GM19193 (cell line): ENCODE measurements around the gene LDAF1.

ENCODE experiments used
- POLR2A ChIP-seq: IDR thresholded peaks from 4 replicates; pipeline ENCODE4 v1.6.1; 2011; ENCODE audit not compliant: insufficient read depth, insufficient read length; ENCODE audit errors: extremely low read depth

Gene LDAF1

DNA sequence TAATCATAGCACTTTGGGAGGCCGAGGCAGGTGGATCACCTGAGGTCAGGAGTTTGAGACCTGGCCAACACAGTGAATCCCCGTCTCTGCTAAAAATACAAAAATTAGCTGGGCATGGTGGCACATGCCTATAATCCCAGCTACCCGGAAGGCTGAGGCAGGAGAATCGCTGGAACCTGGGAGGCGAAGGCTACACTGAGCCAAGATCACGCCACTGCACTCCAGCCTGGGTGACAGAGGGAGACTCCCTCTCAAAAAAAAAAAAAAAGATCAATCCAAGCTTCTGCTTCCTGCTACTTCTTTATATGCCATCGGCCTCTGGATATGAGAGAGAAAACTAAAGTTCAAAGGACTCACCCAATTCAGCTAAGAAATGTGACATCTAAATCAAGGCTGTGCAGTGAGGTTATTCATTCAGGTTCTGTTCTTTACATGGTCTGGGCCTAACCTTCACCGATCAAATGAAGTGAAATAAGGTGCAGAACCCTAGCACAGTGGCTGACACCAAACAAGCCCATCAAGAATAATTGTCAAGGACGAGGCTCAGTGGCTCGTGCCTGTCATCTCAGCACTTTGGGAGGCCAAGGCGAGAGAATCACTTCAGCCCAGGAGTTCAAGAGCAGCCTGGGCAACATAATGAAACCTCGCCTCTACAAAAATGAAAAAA lies 27.3 kb downstream of the LDAF1 start:
- no peak for TF ChIP-seq POLR2A

DNA sequence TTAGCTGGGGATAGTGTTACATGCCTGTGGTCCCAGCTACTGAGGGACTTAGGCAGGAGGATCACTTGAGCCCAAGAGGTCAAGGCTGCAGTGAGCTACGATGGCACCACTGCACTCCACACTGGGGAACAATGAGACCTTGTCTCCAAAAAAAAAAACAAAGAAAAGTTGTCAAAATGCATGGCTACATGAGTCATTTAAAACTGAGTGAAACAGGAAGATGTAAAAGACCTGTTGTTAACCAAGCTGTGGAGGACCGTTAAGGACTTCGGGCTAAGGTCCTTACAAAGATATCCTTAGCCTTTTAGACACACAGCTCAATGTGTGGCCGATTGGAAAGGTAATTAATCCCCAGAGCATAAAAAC lies 27.8 kb downstream of the LDAF1 start:
- no peak for TF ChIP-seq POLR2A

DNA sequence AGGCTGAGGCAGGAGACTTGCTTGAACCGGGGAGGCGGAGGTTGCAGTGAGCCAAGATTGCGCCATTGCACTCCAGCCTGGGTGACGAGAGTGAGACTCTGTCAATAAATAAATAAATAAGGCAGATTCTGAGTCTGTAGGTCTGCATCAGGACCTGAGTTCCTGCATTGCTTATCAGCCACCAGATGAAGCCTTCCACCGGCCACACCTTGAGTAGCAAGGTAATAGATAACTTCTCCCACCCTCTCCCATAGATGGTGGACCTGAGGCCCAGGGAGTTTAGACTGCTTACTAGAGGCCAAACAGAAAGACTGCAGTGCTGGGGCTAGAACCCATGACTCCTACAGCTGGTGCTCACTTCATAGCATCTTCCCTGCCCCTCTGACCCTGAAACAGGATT lies 30.8 kb downstream of the LDAF1 start:
- no peak for TF ChIP-seq POLR2A

DNA sequence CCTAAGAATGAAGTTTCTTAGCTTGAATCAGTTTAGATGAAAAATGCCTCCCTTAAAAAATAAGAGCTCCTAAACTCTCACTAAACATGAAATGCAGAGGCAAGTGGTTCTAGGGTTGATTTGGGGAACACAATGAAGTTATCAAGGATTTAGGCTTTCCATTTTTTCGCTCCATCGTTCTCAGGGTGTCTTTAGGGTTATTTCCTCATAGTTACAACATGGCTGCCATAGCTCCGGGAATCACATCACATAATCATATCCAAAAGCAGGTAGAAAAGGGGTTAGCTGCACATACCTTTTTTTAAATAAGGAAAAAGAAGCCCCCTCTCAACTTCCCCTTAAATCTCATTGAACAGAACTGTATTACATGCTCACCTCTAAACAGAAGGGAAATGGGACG lies 31.5 kb downstream of the LDAF1 start:
- TF ChIP-seq POLR2A = no peak

DNA sequence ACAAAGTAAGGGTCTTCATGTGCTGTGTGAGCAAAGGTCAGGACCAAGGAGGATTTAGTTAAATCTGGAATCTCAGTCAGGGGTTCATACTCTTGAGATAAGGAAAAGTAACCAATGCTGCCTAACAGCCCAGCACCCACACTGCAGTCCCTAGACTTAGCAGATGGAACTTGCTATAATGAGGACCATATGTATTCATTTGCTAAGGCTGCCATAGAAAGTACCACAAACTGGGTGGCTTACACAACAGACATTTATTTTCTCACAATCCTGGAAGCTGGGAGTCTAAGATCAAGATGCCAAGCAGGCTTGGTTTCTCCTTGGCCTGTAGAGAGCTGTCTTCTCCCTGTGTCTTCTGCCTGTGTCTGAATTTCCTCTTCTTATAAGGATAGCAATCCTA lies 32.1 kb downstream of the LDAF1 start:
- no peak for TF ChIP-seq POLR2A

DNA sequence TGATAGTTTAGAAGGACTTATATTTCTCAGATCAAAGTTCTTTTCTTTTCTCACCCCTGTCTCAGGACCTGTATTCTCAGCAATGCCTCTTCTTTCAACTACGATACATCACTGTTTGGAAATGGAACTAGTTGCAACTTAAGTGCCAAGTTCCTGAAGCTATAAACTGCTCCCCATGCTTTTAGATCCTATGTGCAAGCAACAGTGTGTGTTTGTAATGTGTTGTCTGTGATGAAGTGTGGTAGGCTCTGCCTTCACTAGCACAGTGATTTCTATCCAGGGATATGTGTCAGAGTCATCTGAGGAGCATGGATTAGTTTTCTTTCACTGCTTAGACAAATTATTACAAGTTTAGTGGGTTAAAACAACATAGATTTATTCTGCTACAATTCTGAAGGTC lies 34.5 kb downstream of the LDAF1 start:
- no peak for TF ChIP-seq POLR2A

DNA sequence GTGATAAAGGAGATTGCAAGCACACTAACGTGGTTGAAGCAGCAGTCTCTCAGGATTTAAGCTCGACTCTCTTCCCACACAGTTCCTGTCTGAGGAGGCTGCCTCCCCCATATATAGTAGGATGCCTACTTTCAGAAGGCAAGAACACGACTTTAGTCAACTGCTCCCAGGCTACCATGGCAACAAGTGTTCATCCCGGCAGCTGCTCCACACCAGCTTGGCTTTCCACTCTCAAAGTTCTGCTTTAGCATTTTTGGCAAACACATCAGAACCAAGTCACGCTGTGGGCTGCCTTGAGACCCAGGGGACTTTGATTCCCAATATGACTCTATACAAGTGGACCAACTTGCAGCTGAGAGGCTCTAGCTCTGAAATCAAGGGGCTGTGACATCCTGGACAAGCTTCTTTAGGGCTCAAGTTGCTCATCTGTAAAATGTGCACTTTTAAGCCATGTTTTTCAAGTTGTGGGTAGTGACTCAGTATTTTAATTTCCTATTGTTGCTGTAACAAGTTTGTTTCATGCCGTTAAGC lies 36.4 kb downstream of the LDAF1 start:
- no peak for TF ChIP-seq POLR2A

DNA sequence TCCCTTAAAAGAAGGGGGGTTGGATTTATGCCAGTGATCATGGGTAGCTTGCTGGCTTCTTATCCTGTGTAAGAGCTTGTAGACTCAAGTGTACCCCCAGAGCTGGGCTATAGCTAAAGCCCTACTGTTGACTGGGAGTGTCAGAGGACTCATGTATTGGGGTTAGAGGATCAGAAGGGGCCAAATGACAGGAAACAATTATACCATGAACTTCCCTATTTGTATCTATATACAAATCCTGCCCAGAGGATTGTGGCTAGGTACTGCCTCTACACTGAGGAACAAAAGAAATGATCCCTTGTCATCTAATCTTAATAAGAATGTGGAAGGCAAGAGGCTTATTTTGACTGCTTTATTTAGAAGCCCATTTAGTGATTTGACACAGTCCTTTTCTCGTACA lies 38.6 kb downstream of the LDAF1 start:
- TF ChIP-seq POLR2A = no peak

DNA sequence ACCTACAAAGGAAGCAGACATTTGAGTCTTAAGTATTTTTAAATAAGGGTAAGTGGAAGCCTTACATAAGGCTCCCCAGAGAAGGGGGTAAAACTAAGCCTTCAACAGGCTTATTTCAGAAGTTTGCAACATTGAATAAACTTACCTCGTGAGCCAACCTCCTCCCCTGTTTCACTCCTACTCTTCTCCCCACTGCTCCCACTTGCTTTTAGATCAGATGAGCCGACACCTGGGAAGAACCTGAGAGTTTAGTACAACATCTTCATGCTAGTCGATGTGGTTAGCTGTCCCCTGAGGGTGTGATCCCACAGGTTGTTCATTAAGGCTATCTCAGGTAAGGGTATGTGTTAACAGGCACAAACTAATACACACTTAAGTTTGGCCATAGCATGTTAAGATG lies 39.1 kb downstream of the LDAF1 start:
- no peak for TF ChIP-seq POLR2A

DNA sequence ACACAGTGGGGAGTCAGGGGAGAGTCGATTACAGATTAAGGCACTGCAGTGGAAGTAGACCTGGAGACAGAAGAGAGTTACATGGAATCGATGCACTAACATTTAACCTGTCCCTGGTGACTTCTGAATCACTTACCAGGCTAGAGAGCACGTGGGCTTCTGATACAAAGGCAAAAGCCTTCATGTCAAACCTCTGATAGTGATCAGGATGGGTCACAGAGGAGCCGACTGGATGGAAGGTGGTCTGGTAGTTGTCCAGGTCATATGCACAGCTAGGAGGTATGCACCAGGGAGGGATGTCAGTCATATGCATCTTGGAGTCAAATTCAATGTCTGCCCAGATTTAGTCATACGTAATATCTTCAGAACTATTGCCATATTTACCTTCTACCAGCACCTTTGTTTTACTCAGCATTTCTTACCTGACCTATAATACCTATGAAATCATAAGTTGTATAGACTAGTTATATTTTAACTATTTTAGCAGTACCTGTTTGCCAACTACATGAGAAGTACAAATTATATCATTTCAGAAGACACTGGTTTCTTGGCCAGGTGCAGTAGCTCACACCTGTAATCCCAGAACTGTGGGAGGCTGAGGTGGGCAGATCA lies 41.2 kb downstream of the LDAF1 start:
- TF ChIP-seq POLR2A = no peak

DNA sequence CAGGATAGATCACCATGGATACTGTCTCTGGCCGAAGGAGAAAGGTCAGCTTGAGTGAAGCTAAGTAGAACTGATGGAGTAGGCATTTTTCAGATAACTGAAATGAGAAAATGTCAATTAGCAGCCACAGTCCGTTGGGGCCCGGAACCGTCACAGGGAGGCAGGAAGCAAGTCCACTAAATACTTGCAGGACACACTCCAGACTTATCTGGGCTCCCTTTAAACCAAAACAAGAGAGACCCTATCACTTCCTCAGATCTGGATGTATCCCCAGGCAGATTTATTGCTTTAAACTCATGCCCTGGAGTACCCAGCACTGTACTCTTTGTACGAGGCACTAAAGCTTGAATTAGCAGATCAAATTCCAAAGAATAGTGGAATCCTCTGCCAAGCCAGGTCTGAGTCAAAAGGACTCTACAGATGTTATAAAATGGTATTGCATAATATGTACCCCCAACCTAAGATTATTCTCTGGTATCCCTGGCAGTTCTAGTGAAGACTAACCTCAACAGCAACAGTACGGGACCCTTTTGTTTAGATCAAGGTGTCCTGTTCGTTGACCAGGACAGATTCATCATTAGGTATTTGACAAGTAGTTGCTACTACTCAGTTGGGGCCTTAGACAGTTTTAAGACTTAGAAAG lies 44.8 kb downstream of the LDAF1 start:
- TF ChIP-seq POLR2A = no peak

DNA sequence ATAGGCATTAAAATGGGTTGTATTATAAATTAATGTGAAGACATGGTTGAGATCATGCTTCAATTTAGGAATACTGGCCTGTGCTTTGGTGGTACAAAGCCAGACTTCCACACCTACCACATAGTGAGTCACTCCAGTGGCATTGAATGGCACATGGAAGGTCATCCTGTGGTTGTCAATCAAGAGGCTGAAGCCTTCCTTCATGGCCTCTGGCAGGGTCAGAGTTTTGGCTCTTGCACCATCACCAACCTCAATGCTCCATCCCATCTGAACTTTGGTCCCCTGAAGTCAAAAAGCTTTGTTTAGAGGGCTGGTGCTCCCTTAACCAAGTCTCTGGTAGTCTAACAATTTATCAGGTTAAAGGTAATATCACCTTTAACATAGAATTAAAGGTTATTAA lies 46.8 kb downstream of the LDAF1 start:
- no peak for TF ChIP-seq POLR2A

DNA sequence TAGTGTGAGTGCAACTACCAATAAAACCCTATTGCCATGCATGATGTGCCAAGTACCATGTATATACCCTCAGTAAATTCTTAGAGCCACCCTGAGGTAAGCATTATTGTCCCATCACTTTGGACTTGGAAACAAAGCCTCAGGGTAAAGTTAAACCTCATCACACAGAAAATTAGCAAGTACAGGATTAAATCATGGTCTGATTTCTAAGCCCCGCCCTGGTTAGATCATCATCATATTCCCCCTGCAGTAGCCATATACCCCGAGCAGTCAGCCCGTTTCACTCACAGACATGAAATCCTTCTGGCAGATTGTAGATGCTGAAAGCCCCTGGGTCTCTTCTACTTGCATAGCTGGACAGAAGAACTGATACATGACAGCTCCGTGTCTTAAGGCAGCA lies 48.1 kb downstream of the LDAF1 start:
- no peak for TF ChIP-seq POLR2A

DNA sequence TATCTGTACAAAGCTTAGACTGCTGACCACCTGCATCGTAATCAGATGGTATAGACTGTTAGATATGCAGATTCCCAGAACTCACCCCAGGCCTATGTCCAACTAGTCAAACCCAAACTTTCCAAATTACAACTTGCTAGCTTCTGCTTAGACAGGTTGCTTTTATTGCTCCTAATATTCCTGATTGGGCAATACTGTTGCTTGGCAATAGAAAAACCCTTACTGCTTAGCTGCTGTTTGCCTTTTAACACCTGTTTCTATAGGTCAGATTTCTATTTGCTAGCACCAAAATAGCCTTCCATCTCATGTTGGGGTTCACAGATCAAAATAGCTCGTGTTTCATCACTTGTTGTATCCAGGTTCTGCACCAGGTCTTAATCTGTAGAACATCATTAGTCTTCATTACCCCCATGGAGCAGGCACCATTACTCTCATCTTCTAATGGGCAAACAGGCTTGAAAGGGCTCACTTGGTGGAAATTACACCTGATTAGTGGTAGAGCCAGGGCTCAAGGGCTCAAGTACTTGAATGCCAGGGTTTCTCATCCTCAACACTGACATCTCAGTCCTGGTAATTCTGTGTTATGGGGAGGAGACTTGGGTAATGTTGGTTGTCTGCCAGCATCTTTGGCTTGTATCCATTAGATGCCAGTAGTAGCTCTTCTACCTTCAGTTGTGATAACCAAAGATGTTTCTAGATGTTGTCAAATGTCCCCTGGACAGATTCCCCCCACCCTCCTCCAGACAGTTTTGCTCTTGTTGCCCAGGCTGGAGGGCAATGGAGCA lies 50.2 kb downstream of the LDAF1 start:
- no peak for TF ChIP-seq POLR2A

DNA sequence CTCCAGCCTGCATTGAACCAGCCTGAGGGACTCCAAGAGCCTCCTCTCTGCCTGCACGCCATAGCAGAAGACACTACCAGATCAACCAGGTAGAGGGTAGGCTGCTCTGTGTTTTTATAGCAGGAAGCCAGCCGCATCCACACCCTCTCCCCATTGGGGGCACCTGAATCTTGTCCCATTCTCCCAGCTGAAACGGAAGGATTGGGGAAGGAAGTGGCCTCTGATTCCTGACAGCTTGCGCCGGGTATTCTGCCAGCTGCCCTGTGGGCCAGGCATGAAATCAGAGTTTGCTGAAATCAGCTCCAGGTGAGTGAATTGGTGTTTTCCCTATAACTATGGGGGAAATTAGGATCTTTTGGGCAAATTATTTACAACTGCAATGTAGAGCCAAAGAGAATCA lies 53.0 kb downstream of the LDAF1 start, which contains the start of gene ZP2:
TSS of gene ZP2 (minus strand) at position 89 of the 400 bp plus-strand sequence. CDS start at position 62, 27 bp downstream.
- TF ChIP-seq POLR2A = no peak
